Astrocyte (in vitro differentiated cells and primary cell): ENCODE measurements around the gene COA1.

ENCODE experiments used
- CTCF ChIP-seq: IDR thresholded peaks from 2 replicates; pipeline ENCODE4 v1.5.1; 2011; ENCODE audit warnings: low read depth, mild to moderate bottlenecking, inconsistent platforms, low read length, moderate library complexity; ENCODE audit not compliant: insufficient read depth
- EZH2 ChIP-seq: IDR thresholded peaks from 2 replicates; pipeline ENCODE4 v1.6.1; 2012; ENCODE audit warnings: mild to moderate bottlenecking, low read length, inconsistent platforms; ENCODE audit not compliant: insufficient read depth

- TF ChIP-seq CTCF (no peak), EZH2 (no peak)
Measured at GRCh38 chr7:43694399-43694748, 34.9 kb downstream of the COA1 start.
